ENCODE measurements around the gene C1QTNF8. TPM values are rescaled to one million over a fixed set of nuclear protein-coding genes. Genes with fewer than 3 reads are reported as not detected.

C1QTNF8 gene
- total RNA-seq, 1 experiment from 2014 or later, result not detected

DNA sequence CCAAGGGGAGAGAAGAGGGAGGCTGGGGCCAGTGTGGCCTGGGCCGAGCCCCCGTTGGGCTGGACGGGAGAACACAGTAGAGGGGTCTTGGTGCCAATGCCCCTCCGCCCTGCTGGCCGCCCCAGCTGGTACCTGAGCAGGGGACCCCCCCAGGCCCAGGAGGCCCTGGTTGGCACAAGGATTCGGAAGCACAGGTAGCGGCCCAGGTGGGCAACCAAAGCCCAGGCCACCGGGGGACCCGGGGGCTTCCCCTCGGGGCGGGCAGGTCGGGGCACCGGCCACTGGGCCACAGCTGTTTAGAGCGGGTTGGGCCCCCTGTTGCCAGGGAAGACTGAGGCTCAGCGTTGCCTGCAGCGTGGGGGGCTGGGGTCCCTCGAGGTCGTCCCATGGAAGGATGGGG lies 28.2 kb upstream of the C1QTNF8 start:
- no peak for DNase-seq
- intact Hi-C loops (cut with micrococcal nuclease; ENCODE audit: unreplicated experiment), result no loop called here
- TF ChIP-seq CTCF (IDR thresholded peaks at IDR 0.05; ENCODE audit: unreplicated experiment), result no peak
- Mint-ChIP-seq H3K27ac (ENCODE audit: unreplicated experiment) (no peak overlapping the region), H3K27me3 (ENCODE audit: unreplicated experiment) (peaks cover 86% of the 10 kb centered on the region), H3K4me1 (ENCODE audit: low read depth, unreplicated experiment) (no peaks in the 10 kb centered on the region), H3K9me3 (ENCODE audit: low read depth, unreplicated experiment) (no peaks in the 10 kb centered on the region), H3K36me3 (ENCODE audit: insufficient read depth, unreplicated experiment) (peaks cover 7% of the 10 kb centered on the region), H3K4me3 (ENCODE audit: low read depth, unreplicated experiment) (no peak overlapping the region)
- no TSS peak for BruUV-seq (replicated peaks)
- CTCF ChIA-PET, result no interaction called here

DNA sequence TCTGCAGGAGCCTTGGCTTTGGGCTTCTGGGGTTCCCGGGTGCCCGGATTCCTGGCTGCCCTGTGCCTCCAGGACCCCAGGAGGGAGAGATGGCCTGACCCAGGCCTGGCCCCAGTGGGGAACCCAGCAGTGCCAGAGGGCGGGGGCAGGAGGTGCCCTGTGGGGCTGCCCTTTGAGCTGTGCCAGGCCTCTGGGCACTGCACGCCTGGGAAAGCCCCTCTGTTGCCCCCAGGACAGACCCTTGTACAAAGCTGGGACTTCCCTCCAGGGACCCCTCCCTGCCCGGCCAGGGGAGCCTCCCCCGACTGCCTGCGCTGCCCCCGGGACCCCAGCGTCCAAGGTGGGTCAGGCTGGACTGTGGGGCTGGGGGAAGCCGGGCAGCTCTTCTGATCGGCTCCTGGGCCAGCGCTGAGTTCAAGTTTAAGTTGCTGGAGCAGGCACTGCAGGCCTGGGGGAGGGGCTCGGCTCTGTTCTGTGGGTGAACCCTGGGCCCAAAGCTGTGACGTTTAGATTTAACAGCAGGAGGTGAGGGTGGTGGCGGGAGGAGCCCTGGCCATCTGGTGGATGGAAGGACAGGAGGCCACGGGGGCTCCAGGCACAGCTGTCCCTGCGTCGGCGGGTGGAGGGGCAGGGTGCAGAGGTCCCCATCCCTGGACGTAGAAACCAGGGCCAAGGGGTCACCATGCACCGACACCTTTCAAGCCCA lies 27.6 kb upstream of the C1QTNF8 start:
- H3K27ac Mint-ChIP-seq (ENCODE audit: unreplicated experiment), result no peak overlapping the region
- peaks cover 8% of the 10 kb centered on the region for H3K36me3 Mint-ChIP-seq (ENCODE audit: insufficient read depth, unreplicated experiment)
- CTCF ChIA-PET, result no interaction called here
- no peak overlapping the region for H3K4me3 Mint-ChIP-seq (ENCODE audit: low read depth, unreplicated experiment)
- no peak for TF ChIP-seq CTCF (IDR thresholded peaks at IDR 0.05; ENCODE audit: unreplicated experiment)
- no TSS peak for BruUV-seq (replicated peaks)
- intact Hi-C loops (cut with micrococcal nuclease; ENCODE audit: unreplicated experiment), result no loop called here
- H3K27me3 Mint-ChIP-seq (ENCODE audit: unreplicated experiment), result peaks cover 90% of the 10 kb centered on the region
- no peak for DNase-seq
- no peaks in the 10 kb centered on the region for H3K9me3 Mint-ChIP-seq (ENCODE audit: low read depth, unreplicated experiment)
- H3K4me1 Mint-ChIP-seq (ENCODE audit: low read depth, unreplicated experiment), result no peaks in the 10 kb centered on the region

GRCh38 chr16:1122398-1122765 lies 26.3 kb upstream of the C1QTNF8 start:
- Mint-ChIP-seq H3K4me3 (ENCODE audit: low read depth, unreplicated experiment) (no peak overlapping the region), H3K36me3 (ENCODE audit: insufficient read depth, unreplicated experiment) (peaks cover 8% of the 10 kb centered on the region), H3K4me1 (ENCODE audit: low read depth, unreplicated experiment) (no peaks in the 10 kb centered on the region), H3K27ac (ENCODE audit: unreplicated experiment) (no peak overlapping the region), H3K9me3 (ENCODE audit: low read depth, unreplicated experiment) (no peaks in the 10 kb centered on the region), H3K27me3 (ENCODE audit: unreplicated experiment) (peaks cover 90% of the 10 kb centered on the region)
- CTCF ChIA-PET, result no interaction called here
- intact Hi-C loops (cut with micrococcal nuclease; ENCODE audit: unreplicated experiment), result no loop called here
- no TSS peak for BruUV-seq (replicated peaks)
- no peak for TF ChIP-seq CTCF (IDR thresholded peaks at IDR 0.05; ENCODE audit: unreplicated experiment)
- DNase-seq, result no peak

DNA sequence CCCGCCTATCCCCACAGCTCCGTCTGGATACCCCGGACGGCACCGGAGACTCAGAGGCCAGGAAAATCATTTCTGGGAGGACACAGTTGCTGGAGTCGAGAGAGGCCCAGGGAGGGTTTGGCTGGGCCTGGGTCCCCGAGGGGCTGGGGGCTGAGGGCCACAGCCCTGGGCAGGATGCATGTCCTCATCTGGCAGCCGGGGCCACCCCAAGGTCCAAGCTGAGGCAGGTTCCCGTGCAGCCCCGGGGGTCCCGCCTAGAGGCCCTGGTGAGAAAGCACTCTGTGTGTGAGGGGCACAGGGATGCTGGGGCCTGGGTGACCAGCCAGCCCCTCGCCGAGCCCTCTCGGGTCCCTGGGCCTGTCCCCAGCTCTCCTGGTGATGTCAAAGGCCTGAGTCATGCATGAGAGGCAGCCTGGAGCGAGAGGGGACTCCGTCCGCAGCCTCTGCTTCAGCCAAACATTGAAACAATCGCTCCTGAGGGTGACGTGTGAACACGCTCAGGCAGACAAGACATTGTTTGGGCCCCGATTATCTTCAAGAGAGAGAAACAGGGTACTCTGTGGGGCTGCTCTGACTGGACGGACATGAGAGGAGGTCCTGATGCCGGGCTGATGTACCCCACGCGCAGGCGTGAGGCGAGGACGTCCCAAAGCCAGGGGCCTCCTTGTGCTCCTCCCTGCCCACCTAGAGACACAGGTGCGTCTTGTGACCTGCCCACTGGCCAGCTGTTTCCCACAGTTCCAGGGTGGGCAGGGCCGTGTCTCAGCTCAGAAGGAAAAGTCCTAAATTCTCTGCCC lies 25.8 kb upstream of the C1QTNF8 start:
- H3K36me3 Mint-ChIP-seq (ENCODE audit: insufficient read depth, unreplicated experiment), result peaks cover 8% of the 10 kb centered on the region
- no peak overlapping the region for H3K4me3 Mint-ChIP-seq (ENCODE audit: low read depth, unreplicated experiment)
- no peak overlapping the region for H3K27ac Mint-ChIP-seq (ENCODE audit: unreplicated experiment)
- peaks cover 90% of the 10 kb centered on the region for H3K27me3 Mint-ChIP-seq (ENCODE audit: unreplicated experiment)
- TF ChIP-seq CTCF (IDR thresholded peaks at IDR 0.05; ENCODE audit: unreplicated experiment), result no peak
- H3K4me1 Mint-ChIP-seq (ENCODE audit: low read depth, unreplicated experiment), result no peaks in the 10 kb centered on the region
- no peak for DNase-seq
- intact Hi-C loops (cut with micrococcal nuclease; ENCODE audit: unreplicated experiment), result no loop called here
- CTCF ChIA-PET, result no interaction called here
- H3K9me3 Mint-ChIP-seq (ENCODE audit: low read depth, unreplicated experiment), result no peaks in the 10 kb centered on the region
- no TSS peak for BruUV-seq (replicated peaks)
